K562 (cell line): ENCODE data around the gene SLC44A1.

Experiments
- DPF2 ChIP-seq: fragments of 450-650 bp; IDR thresholded peaks from 2 replicates; pipeline ENCODE4 v1.6.1; 2016
- EZH2 ChIP-seq: IDR thresholded peaks from 2 replicates; pipeline ENCODE4 v1.6.1; 2012; ENCODE audit warnings: low read depth, mild to moderate bottlenecking, inconsistent platforms, low read length, borderline replicate concordance
- KLF1 ChIP-seq: fragments of 450-650 bp; IDR thresholded peaks from 2 replicates; pipeline ENCODE4 v1.6.1; 2016; ENCODE audit warnings: missing genetic modification characterization, missing compliant biosample characterization
- MXI1 ChIP-seq: IDR thresholded peaks from 2 replicates; pipeline ENCODE4 v1.6.1; 2011; ENCODE audit warnings: low read depth, mild to moderate bottlenecking, improper control_type of control experiment, low read length
- POU5F1 ChIP-seq: fragments of 150-350 bp; IDR thresholded peaks from 2 replicates; pipeline ENCODE4 v1.6.1; 2014; ENCODE audit warnings: borderline replicate concordance, low read length, low read depth, mild to moderate bottlenecking; ENCODE audit not compliant: partially characterized antibody
- RNF2 ChIP-seq: sonication (generic); IDR thresholded peaks from 2 replicates; pipeline ENCODE4 v1.6.1; 2016
- TAF1 ChIP-seq: IDR thresholded peaks from 2 replicates; pipeline ENCODE4 v1.6.1; 2011; ENCODE audit warnings: mild to moderate bottlenecking, low read length, moderate library complexity; ENCODE audit not compliant: insufficient read depth, control insufficient read depth, severe bottlenecking; ENCODE audit errors: extremely low read depth
- ZNF561 ChIP-seq: fragments of 450-650 bp; formaldehyde crosslinking; conservative IDR thresholded peaks from 2 replicates; pipeline ENCODE4 v1.4.0; 2020; ENCODE audit warnings: mild to moderate bottlenecking, moderate library complexity
- TF ChIP-seq, protein P1 (sequence below): fragments of 450-650 bp; formaldehyde crosslinking; IDR thresholded peaks from 2 replicates; pipeline ENCODE4 v1.4.0; 2020; ENCODE audit warnings: mild to moderate bottlenecking, moderate library complexity
- TF ChIP-seq, protein P2 (sequence below): fragments of 450-650 bp; formaldehyde crosslinking; IDR thresholded peaks from 2 replicates; pipeline ENCODE4 v1.4.0; 2022; ENCODE audit warnings: missing genetic modification characterization
- TF ChIP-seq, protein P3 (sequence below): sonication (generic); formaldehyde crosslinking; IDR thresholded peaks from 2 replicates; pipeline ENCODE4 v1.4.0; 2020; ENCODE audit warnings: mild to moderate bottlenecking, missing genetic modification reagents

DNA sequence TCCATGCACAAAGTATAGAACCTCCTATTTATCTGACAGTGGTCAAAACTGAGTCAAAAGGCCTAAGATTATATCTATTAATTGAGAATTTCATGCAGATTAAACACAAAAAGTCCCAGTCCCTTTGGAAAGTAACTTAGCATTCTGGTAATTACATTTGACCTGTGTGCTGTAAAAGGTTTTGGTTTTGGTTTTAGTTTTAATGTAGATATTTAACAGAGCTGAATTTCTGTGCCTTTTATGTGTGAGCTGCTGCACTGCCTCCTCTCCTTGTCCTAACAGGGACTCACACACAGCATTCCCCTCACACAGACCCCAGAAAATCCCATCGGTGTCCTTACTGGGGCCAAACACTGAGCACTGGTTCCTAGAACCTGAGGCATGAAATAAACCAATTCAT lies 172.4 kb downstream of the SLC44A1 start:
- TF ChIP-seq RNF2 = no peak
- no peak for TF ChIP-seq KLF1 (tag)
- TF ChIP-seq, protein P1, sequence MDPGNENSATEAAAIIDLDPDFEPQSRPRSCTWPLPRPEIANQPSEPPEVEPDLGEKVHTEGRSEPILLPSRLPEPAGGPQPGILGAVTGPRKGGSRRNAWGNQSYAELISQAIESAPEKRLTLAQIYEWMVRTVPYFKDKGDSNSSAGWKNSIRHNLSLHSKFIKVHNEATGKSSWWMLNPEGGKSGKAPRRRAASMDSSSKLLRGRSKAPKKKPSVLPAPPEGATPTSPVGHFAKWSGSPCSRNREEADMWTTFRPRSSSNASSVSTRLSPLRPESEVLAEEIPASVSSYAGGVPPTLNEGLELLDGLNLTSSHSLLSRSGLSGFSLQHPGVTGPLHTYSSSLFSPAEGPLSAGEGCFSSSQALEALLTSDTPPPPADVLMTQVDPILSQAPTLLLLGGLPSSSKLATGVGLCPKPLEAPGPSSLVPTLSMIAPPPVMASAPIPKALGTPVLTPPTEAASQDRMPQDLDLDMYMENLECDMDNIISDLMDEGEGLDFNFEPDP = no peak
- TF ChIP-seq POU5F1 = no peak
- no peak for TF ChIP-seq MXI1
- TF ChIP-seq, protein P2, sequence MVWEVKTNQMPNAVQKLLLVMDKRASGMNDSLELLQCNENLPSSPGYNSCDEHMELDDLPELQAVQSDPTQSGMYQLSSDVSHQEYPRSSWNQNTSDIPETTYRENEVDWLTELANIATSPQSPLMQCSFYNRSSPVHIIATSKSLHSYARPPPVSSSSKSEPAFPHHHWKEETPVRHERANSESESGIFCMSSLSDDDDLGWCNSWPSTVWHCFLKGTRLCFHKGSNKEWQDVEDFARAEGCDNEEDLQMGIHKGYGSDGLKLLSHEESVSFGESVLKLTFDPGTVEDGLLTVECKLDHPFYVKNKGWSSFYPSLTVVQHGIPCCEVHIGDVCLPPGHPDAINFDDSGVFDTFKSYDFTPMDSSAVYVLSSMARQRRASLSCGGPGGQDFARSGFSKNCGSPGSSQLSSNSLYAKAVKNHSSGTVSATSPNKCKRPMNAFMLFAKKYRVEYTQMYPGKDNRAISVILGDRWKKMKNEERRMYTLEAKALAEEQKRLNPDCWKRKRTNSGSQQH (CRISPR knock-in tag) = no peak
- TF ChIP-seq EZH2 = no peak
- TF ChIP-seq, protein P3, sequence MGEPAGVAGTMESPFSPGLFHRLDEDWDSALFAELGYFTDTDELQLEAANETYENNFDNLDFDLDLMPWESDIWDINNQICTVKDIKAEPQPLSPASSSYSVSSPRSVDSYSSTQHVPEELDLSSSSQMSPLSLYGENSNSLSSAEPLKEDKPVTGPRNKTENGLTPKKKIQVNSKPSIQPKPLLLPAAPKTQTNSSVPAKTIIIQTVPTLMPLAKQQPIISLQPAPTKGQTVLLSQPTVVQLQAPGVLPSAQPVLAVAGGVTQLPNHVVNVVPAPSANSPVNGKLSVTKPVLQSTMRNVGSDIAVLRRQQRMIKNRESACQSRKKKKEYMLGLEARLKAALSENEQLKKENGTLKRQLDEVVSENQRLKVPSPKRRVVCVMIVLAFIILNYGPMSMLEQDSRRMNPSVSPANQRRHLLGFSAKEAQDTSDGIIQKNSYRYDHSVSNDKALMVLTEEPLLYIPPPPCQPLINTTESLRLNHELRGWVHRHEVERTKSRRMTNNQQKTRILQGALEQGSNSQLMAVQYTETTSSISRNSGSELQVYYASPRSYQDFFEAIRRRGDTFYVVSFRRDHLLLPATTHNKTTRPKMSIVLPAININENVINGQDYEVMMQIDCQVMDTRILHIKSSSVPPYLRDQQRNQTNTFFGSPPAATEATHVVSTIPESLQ = no peak
- no peak for TF ChIP-seq DPF2
- no peak for TF ChIP-seq ZNF561
- no peak for TF ChIP-seq TAF1
